Jurkat, Clone E6-1 (cell line): ENCODE results near the gene CFTR.
"Not testable (repeated sequence)": the region's sequence is repeated elsewhere in the genome, so short reads cannot be mapped to it uniquely, and the experiment has no call there.

Source experiments
- DNase-seq: peaks from one replicate; pipeline ENCODE4 v3.0.0-alpha.2; 2011; ENCODE audit warnings: low read depth, low spot score
- H3K4me3 ChIP-seq: 2 replicates; pipeline ENCODE4 v1.5.1; 2011; ENCODE audit warnings: mild to moderate bottlenecking, low read length, control low read depth, moderate library complexity

CFTR gene

GRCh38 chr7:117673367-117673766 lies 193.5 kb downstream of the CFTR start:
- no peak for DNase-seq
- no peak overlapping the region for H3K4me3 ChIP-seq

- peak; percentile 75 for DNase-seq
- no peak overlapping the region for H3K4me3 ChIP-seq
Measured at GRCh38 chr7:117673839-117674238, 194.0 kb downstream of the CFTR start.

- DNase-seq, result no peak
Measured at GRCh38 chr7:117674617-117675016, 194.8 kb downstream of the CFTR start.

GRCh38 chr7:117675497-117676435 lies 195.9 kb downstream of the CFTR start:
- no peak overlapping the region for H3K4me3 ChIP-seq
- DNase-seq, result no peak

More at GRCh38 chr7:117674617-117675016, 194.8 kb downstream of the CFTR start:
- H3K4me3 ChIP-seq, result no peak overlapping the region

GRCh38 chr7:117679120-117679519 lies 199.3 kb downstream of the CFTR start:
- H3K4me3 ChIP-seq, result no peak overlapping the region
- DNase-seq, result no peak

GRCh38 chr7:117682681-117683385 lies 203.0 kb downstream of the CFTR start:
- H3K4me3 ChIP-seq, result no peak overlapping the region
- no peak for DNase-seq

- H3K4me3 ChIP-seq, result no peak overlapping the region
- DNase-seq, result no peak
Measured at GRCh38 chr7:117683430-117684175, 203.8 kb downstream of the CFTR start.

- H3K4me3 ChIP-seq, result no peak overlapping the region
Measured at GRCh38 chr7:117685795-117686194, 206.0 kb downstream of the CFTR start.

GRCh38 chr7:117686311-117686935 lies 206.6 kb downstream of the CFTR start:
- DNase-seq, result no peak
- no peak overlapping the region for H3K4me3 ChIP-seq

More at GRCh38 chr7:117685795-117686194, 206.0 kb downstream of the CFTR start:
- no peak for DNase-seq

- H3K4me3 ChIP-seq, result no peak overlapping the region
- no peak for DNase-seq
Measured at GRCh38 chr7:117688126-117688525, 208.3 kb downstream of the CFTR start.

- no peak overlapping the region for H3K4me3 ChIP-seq
- no peak for DNase-seq
Measured at GRCh38 chr7:117689406-117689805, 209.6 kb downstream of the CFTR start.

GRCh38 chr7:117690147-117690546 lies 210.3 kb downstream of the CFTR start:
- no peak overlapping the region for H3K4me3 ChIP-seq
- no peak for DNase-seq

- no peak overlapping the region for H3K4me3 ChIP-seq
- DNase-seq, result no peak
Measured at GRCh38 chr7:117692338-117692737, 212.5 kb downstream of the CFTR start.

GRCh38 chr7:117698018-117698417 lies 218.2 kb downstream of the CFTR start:
- no peak overlapping the region for H3K4me3 ChIP-seq
- DNase-seq, result no peak

- no peak for DNase-seq
- H3K4me3 ChIP-seq, result no peak overlapping the region
Measured at GRCh38 chr7:117704063-117704462, 224.2 kb downstream of the CFTR start.

GRCh38 chr7:117705630-117706029 lies 225.8 kb downstream of the CFTR start:
- no peak overlapping the region for H3K4me3 ChIP-seq
- DNase-seq, result no peak

GRCh38 chr7:117706210-117706609 lies 226.4 kb downstream of the CFTR start:
- peak; percentile 28 for DNase-seq
- H3K4me3 ChIP-seq, result no peak overlapping the region

- DNase-seq, result no peak
- H3K4me3 ChIP-seq, result no peak overlapping the region
Measured at GRCh38 chr7:117707080-117707479, 227.3 kb downstream of the CFTR start.

GRCh38 chr7:117708173-117708572 lies 228.3 kb downstream of the CFTR start:
- not testable (repeated sequence) for H3K4me3 ChIP-seq

More at GRCh38 chr7:117708173-117708572, 228.3 kb downstream of the CFTR start:
- not testable (repeated sequence) for DNase-seq
